NCI-H524 treated with DMSO at 0.1 percent for 48 hours (cell line): ENCODE data around the gene RNF207.

ENCODE experiments used
- DNase-seq: peaks from one replicate; lab custom pipeline; 2025; lab: John Stamatoyannopoulos, UW

The RNF207 gene

GRCh38 chr1:6174621-6175410 lies 31.1 kb upstream of the RNF207 start:
- no peak for DNase-seq

- DNase-seq = no peak
Observed at GRCh38 chr1:6175411-6175828, 30.5 kb upstream of the RNF207 start.

- DNase-seq = no peak
Observed at GRCh38 chr1:6176779-6177178, 29.1 kb upstream of the RNF207 start.

- no peak for DNase-seq
Observed at GRCh38 chr1:6177681-6178380, 28.1 kb upstream of the RNF207 start.

GRCh38 chr1:6178751-6179563 lies 27.0 kb upstream of the RNF207 start:
- no peak for DNase-seq

- DNase-seq = no peak
Observed at GRCh38 chr1:6179564-6180175, 26.2 kb upstream of the RNF207 start.

GRCh38 chr1:6180268-6180706 lies 25.6 kb upstream of the RNF207 start, which contains the start of gene CHD5:
CHD5 (minus strand) TSS chr1:6180321; CDS start chr1:6180023, 298 bp downstream.
- no peak for DNase-seq

GRCh38 chr1:6180707-6181311 lies 25.1 kb upstream of the RNF207 start:
- no peak for DNase-seq

GRCh38 chr1:6181347-6181770 lies 24.6 kb upstream of the RNF207 start:
- DNase-seq = no peak

- DNase-seq = no peak
Observed at GRCh38 chr1:6183520-6183989, 22.4 kb upstream of the RNF207 start.

- DNase-seq = no peak
Observed at GRCh38 chr1:6184083-6184783, 21.7 kb upstream of the RNF207 start.

- no peak for DNase-seq
Observed at GRCh38 chr1:6185151-6185550, 20.8 kb upstream of the RNF207 start.

- no peak for DNase-seq
Observed at GRCh38 chr1:6185635-6186382, 20.1 kb upstream of the RNF207 start.

- no peak for DNase-seq
Observed at GRCh38 chr1:6188466-6188865, 17.5 kb upstream of the RNF207 start.

GRCh38 chr1:6191968-6192367 lies 14.0 kb upstream of the RNF207 start:
- no peak for DNase-seq

- no peak for DNase-seq
Observed at GRCh38 chr1:6197746-6198427, 8.0 kb upstream of the RNF207 start.

GRCh38 chr1:6198646-6199297 lies 7.1 kb upstream of the RNF207 start:
- DNase-seq = no peak

- DNase-seq = peak; percentile 95
Observed at GRCh38 chr1:6199298-6200187, 6.4 kb upstream of the RNF207 start, which contains the start of gene RPL22. RPL22 (minus strand) TSS chr1:6199595; CDS start chr1:6199573, 22 bp downstream.
